Measurements from ENCODE around the gene CSK.
A peak's percentile ranks its signal among the peaks of the same experiment; 100 is the strongest.
"Not testable (repeated sequence)": the region's sequence is repeated elsewhere in the genome, so short reads cannot be mapped to it uniquely, and the experiment has no call there.

The CSK gene

DNA sequence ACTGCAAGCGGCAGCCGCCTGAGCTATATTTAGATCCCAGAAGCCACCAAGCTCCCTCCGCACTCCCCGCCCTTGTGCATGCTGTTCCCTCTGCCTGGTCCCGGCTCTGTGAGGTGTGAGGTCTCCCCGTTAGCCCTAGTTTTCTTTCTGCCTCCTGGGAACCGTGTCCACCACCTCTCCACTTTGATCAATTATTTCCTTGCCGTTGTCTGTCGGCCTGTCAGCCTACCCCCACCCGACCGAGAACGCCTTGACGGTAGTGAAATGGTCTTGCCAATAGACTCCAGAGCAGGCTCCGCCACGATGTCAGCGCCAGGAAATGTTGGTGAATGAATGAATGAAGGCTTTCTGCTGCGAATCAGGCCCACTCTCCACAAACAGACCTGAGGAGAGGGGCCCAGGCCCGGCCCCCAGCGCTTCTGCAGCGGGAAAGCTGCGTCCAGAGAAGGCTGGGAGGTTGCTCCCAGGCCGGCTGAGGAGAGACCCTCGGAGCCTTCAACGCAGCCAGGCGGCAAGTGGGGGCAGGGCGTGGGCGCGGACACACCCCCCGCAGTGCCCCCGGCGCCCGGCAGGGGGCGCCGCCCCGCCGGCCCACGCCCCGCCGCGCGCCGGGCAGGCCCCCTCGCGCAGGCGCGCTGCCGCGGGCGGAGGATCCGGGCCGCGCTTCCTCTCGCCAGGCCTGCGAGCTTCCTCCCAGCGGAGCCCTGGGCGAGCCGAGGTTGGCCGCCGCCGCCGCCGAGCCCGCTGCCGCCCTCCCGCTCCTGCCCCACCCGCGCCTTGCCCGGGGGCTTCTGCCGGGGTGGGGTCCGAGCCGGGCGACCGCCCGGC, at the start of gene CSK:
Gene CSK (plus strand): TSS at position 650 of the 828 bp plus-strand sequence. CDS start 16,218 bp downstream, outside the sequence.
- DNase-seq (ENCODE audit: low read depth), result peak; percentile 68

DNA sequence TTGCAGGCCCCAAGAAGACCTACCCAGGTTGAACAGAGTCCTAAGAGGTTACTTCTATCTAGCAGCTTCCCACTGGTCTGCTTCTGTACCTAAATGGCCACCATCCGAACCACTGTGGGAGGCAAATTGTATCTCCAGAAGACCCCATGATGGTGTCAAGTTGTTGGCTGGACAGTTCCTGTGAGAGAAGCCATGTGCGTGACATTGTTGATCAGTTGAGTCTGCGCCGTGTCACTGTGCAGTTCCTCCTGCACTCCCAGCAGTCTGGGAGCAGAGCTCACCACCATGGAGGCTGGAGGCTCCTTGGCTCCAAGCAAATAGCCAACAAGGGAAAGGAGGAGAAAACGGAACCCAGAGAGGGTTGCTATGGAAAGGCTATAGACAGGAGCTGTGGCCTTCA, 49.0 kb upstream of the CSK start:
- DNase-seq (ENCODE audit: low read depth), result no peak

- no peak for DNase-seq (ENCODE audit: low read depth)
Measured at GRCh38 chr15:74733269-74733668, 48.6 kb upstream of the CSK start.

DNA sequence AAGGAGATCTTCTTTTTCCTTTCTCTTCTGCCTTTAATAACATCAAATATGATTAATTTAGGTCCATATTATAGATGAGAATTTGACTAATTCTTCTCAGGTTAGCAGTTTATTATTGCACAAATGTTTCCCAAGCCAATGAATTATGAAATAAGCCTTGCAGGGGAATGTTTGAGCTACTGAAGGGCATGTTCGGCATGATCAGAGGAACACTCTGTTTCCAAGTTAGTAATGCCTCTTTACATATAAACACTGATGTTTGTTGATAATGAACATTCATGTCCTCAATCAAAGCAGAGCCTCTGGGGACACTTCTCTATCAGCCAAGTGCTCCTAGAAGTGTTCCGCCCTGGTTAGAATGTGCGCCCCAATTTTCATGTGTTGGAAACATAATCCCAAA, 46.6 kb upstream of the CSK start:
- no peak for DNase-seq (ENCODE audit: low read depth)

GRCh38 chr15:74738239-74738638, 43.6 kb upstream of the CSK start:
- not testable (repeated sequence) for DNase-seq (ENCODE audit: low read depth)

GRCh38 chr15:74742422-74742821, 39.5 kb upstream of the CSK start:
- no peak for DNase-seq (ENCODE audit: low read depth)

DNA sequence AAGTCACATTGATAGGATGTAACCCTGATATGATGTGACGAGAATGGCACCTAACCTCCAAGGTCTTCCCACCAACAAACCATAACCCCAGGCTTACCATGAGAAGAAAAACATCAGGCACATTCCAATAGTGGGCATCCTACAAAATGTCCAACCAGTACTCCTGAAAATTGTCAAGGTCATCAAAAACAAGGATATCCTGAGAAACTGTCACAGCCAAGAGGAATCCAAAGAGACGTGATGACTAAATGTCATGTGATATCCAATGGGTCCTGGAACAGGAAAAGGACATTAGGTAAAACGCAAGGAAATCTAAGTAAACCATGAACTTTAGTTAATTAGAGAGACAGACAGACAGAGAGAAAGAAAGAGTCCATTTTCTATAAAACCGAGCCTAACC, 35.5 kb upstream of the CSK start:
- no peak for DNase-seq (ENCODE audit: low read depth)

DNA sequence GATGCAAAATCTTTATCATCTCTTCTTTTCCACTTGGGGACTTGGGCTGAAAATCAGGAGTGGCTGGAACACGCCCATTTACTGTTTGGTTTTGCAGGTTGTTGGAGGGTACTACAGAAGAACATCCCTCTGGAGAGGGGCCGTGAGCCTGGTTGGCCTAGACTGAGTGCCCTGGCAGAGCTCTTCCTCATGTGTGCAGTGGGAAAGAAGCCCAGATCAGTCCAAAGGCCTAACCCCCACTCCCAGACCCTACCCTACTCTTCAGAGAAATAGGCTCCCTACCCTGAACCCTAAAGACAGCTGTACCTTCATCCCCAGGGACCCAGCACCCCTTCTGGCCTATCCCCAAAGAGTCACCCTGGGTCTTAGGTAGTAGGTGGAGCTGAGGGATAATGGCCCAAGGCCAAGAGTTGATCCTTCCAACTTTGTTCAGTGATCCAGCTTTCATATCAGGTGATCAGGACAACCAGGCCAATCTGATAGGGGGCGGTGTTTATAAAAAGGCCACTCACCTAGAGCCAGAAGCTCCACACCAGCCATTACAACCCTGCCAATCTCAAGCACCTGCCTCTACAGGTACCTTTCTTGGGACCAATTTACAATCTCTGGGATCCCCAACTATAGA, 33.4 kb upstream of the CSK start, which contains the start of gene CYP1A2:
Gene CYP1A2 (plus strand): TSS at position 524 of the 625 bp plus-strand sequence. CDS start 894 bp downstream, outside the sequence.
- DNase-seq (ENCODE audit: low read depth), result no peak

DNA sequence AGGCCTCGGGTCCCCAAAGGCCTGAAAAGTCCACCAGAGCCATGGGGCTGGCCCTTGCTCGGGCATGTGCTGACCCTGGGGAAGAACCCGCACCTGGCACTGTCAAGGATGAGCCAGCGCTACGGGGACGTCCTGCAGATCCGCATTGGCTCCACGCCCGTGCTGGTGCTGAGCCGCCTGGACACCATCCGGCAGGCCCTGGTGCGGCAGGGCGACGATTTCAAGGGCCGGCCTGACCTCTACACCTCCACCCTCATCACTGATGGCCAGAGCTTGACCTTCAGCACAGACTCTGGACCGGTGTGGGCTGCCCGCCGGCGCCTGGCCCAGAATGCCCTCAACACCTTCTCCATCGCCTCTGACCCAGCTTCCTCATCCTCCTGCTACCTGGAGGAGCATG, 32.0 kb upstream of the CSK start:
- DNase-seq (ENCODE audit: low read depth), result no peak

GRCh38 chr15:74750751-74751150, 31.1 kb upstream of the CSK start:
- DNase-seq (ENCODE audit: low read depth), result no peak

- DNase-seq (ENCODE audit: low read depth), result no peak
Measured at GRCh38 chr15:74752011-74752410, 29.9 kb upstream of the CSK start.

DNA sequence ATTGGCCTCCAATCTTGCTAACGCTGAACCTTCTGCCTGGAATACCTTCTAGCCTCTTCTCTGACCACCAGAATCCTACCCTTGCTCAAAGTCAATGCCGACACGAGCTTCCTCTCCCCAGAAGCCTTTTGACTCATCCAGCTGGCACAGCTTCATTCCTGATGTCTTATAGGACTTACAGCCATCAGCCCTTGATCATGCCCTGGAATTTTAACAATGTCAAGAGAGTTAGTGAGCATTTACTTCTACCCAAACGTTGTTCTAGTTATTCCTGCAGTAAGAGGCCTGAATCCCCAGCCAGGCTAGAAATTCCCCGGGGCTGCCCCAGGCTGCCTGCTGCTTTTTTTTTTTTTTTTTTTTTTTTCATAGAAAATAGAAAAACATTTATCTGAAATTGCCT, 29.3 kb upstream of the CSK start:
- DNase-seq (ENCODE audit: low read depth), result no peak

- DNase-seq (ENCODE audit: low read depth), result no peak
Measured at GRCh38 chr15:74754593-74755215, 27.2 kb upstream of the CSK start.

GRCh38 chr15:74758736-74759135, 23.1 kb upstream of the CSK start:
- DNase-seq (ENCODE audit: low read depth), result no peak

- DNase-seq (ENCODE audit: low read depth), result no peak
Measured at GRCh38 chr15:74762791-74763150, 19.1 kb upstream of the CSK start.

- no peak for DNase-seq (ENCODE audit: low read depth)
Measured at GRCh38 chr15:74763416-74763815, 18.5 kb upstream of the CSK start.

GRCh38 chr15:74767167-74768098, 14.4 kb upstream of the CSK start:
- no peak for DNase-seq (ENCODE audit: low read depth)

GRCh38 chr15:74768099-74768770, 13.6 kb upstream of the CSK start:
- DNase-seq (ENCODE audit: low read depth), result no peak

- DNase-seq (ENCODE audit: low read depth), result no peak
Measured at GRCh38 chr15:74768771-74769342, 13.0 kb upstream of the CSK start.

GRCh38 chr15:74769463-74770025, 12.3 kb upstream of the CSK start:
- no peak for DNase-seq (ENCODE audit: low read depth)
